ENCODE measurements around the gene ASTN1.

GRCh38 chr1:176939993-176940392 is 224.5 kb downstream of the ASTN1 start:
- TF ChIP-seq SP1 (IDR thresholded peaks at IDR 0.05): no peak
- no peak for TF ChIP-seq SUZ12 (IDR thresholded peaks at IDR 0.05)
- no peak for TF ChIP-seq CTBP1 (IDR thresholded peaks at IDR 0.05; ENCODE audit: borderline replicate concordance)
- TF ChIP-seq BHLHE40 (IDR thresholded peaks at IDR 0.05; ENCODE audit: borderline replicate concordance): no peak

All from HEK293T (cell line).